Sciatic nerve (tissue), 2 donors: ENCODE data around the gene PCSK1. TPM values are rescaled to one million over a fixed set of nuclear protein-coding genes. Genes with fewer than 3 reads are reported as not detected.

ENCODE experiments used
- ATAC-seq: fragments of 200-7000 bp; cut with Tn5 transposase; one replicate; pipeline ENCODE4 v1.9.1; 2020; ENCODE audit warnings: mild to moderate bottlenecking, moderate library complexity
- DNase-seq: peaks from one replicate; pipeline ENCODE4 v3.0.0-alpha.2; 2020; ENCODE audit warnings: low spot score
- intact Hi-C: fragments of 100-400 bp; cut with DNase I; formaldehyde crosslinking; loops from one replicate; pipeline ENCODE4 v1.14.2; 2022
- total RNA-seq: library from RNA; stranded (reverse); fragmentation: NEBNext Ultra II Directional; extraction: Animal tissue kit (Norgen Biotek cat#: 25700); gene quantifications from one replicate; pipeline ENCODE4 v1.2.1, GENCODE V29; 2021
- donor health status: DM: no; HTN: no; CAD: no.
- donor health status: DM: no; HTN: no; CAD: no.

PCSK1 gene
- 0.09 TPM for total RNA-seq

- ATAC-seq, result no peak
- intact Hi-C loops, result no loop called here
Observed at GRCh38 chr5:96433066-96433447, at the start of gene PCSK1. Gene PCSK1 (minus strand): TSS chr5:96433248. CDS start chr5:96433042, 206 bp downstream.

GRCh38 chr5:96481867-96482266 lies 48.8 kb upstream of the PCSK1 start:
- DNase-seq (no peak), ATAC-seq (no peak)
- intact Hi-C loops, result no loop called here

More at GRCh38 chr5:96433066-96433447, at the start of gene PCSK1:
- DNase-seq, result no peak

DNA sequence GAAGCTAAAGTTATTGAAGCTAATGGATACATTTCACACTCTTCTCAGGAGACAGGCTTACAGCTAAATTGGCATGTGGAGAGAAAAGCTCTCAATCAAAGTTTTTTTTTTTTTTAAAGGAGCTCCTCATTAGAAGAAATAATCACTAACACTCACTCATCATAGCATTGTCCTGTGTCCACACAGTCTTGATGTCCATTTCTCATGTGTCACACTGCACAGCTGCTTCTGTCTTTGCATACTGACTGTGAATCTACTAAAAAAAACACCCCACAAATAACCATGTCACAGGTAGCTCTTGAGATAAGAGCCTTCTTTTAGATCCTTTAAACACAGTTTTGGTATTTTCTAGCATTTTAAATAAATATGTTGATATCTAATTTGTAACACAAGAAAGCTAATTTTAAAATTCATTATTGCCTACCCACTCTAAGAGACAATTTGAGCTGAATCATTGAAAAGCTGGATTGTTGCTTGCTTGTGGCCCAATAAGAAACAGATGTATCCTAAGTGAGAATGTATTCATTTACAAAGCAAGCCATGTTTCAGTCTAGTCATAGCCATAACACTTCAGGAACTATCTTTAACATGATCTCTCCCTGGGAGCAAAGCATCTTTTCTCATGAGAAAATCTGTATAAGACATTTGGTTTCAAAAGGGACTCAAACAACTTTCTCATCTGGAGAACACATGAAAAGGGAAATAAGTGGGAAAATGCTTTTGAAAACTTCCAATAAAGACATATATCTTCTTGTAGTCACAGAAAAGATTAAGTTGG lies 48.1 kb upstream of the PCSK1 start:
- ATAC-seq (no peak), DNase-seq (no peak)
- intact Hi-C loops, result no loop called here

DNA sequence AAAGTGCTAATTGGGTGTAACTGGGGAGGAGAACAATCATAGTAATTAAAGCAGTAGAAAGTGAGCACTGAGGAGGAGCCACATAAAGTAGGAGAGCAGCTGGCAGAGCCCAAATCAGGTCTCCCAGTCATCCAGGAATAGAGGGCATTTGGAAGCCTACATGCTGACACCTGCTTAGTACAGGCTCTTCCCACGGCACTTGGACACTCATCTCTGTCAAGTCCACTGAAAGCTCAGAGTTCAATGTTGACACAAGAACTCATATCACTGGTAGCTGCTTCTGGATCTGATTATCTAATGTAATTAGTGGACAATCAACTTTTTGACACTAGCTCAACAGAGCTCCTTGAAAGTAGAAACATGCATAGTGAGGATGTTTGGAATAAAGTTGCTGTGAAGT lies 45.9 kb upstream of the PCSK1 start:
- no peak for ATAC-seq
- intact Hi-C loops, result no loop called here

GRCh38 chr5:96476654-96477053 lies 43.6 kb upstream of the PCSK1 start:
- ATAC-seq (no peak), DNase-seq (no peak)
- intact Hi-C loops, result no loop called here

More for the DNA sequence above, 45.9 kb upstream of the PCSK1 start:
- no peak for DNase-seq

DNA sequence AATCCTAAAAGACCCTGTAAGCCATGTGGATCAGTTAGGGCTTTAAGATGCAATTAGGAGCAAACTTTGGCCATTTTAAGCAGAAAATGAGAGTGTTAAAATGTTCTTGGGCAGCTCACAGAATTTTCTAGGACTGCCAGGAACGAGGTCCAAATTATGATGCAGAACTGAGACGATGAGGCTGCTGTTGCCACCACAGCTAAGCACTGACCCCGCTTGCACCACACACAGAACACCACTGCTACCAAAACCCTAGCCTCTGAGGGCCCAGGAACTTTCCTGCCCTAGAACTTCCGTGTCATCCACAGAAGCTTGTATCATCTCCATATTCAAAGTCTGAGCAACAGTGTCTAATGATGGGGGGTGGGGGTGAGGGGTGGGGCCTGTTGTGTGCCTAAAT lies 41.0 kb upstream of the PCSK1 start:
- DNase-seq, result no peak
- intact Hi-C loops, result no loop called here
- no peak for ATAC-seq

DNA sequence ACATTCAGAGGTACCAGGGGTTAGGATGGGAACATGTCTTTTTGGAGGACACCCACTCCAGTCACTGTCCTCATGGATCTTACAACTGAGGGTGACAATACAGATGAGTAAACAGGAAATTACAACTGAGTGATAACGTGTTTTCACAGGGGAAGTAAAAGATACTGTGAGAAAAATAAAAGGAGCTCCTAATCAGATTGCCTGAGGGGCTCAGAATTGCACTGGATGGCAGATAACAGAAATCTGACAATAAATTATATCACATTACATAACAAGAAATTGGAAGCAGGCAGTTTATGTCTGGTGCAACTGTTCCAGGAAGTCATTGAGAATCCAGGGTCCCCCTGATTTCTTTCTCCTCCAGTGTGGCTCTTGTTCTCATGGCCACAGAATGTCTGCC lies 40.1 kb upstream of the PCSK1 start:
- DNase-seq (no peak), ATAC-seq (no peak)
- intact Hi-C loops, result no loop called here

GRCh38 chr5:96470785-96471184 lies 37.7 kb upstream of the PCSK1 start:
- ATAC-seq (no peak), DNase-seq (no peak)
- intact Hi-C loops, result no loop called here

GRCh38 chr5:96468956-96469355 lies 35.9 kb upstream of the PCSK1 start:
- no peak for ATAC-seq
- intact Hi-C loops, result no loop called here
- DNase-seq, result no peak

DNA sequence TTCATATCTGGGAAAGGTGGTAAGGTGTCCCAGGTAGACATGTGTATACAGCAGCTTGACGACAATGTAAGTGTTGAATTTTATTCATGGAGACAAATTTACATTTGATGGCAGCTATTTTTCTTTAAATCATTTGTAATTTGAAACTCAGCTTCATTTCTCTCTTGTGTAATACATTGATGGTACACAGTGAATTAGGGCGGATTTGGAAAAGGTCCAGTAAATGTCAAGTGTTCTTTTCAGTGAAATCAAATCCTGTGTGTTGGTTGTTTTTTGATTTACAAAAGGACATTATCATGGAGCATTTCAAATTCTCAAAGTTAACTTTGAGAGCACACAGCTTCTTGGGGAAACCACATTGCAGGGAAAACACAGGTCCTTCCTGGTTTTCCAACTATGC lies 30.0 kb upstream of the PCSK1 start:
- ATAC-seq, result no peak
- DNase-seq, result no peak
- intact Hi-C loops, result no loop called here

GRCh38 chr5:96459313-96460121 lies 26.5 kb upstream of the PCSK1 start:
- DNase-seq (no peak), ATAC-seq (no peak)
- intact Hi-C loops, result no loop called here

- no peak for DNase-seq
Observed at GRCh38 chr5:96458176-96458575, 25.1 kb upstream of the PCSK1 start.

GRCh38 chr5:96455789-96456188 lies 22.7 kb upstream of the PCSK1 start:
- intact Hi-C loops, result no loop called here
- DNase-seq (no peak), ATAC-seq (no peak)

More at GRCh38 chr5:96458176-96458575, 25.1 kb upstream of the PCSK1 start:
- intact Hi-C loops, result no loop called here
- no peak for ATAC-seq

DNA sequence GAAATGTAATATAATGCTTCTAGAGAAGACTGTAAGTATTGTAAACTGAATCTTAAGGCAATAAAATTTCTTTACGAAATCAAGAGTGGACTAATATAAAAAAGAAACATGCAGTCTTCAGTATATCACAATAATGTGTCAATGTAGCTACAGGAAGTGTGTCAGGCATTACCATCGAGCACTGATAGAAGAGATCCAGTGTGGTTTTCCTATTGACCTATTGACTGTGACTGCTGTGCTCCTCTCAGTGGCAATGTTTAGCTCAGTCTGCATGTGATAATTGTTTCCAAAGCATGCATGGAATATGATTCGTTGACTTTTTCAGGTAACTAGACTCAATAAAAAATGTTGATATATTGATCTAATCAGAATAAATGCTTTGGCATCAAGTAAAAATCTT lies 20.3 kb upstream of the PCSK1 start:
- ATAC-seq (no peak), DNase-seq (no peak)
- intact Hi-C loops, result no loop called here

DNA sequence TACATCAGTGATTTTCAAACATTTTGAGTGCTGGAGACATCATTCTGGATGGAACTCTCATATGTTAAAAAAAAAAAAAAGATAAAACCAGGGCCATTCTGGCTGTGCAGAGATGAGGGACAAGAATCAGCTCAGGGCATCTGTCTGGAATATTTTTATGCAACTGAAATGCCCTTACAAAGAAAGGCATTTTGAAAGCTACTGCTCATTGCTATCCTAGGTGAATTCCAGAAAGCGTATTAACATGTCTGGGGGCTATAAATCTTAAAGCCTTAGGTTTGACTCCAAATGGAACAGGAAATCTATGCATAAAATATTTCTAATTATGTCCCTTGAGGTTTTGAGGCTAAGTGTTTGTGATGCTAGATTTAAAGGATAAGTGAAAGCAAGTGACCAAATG lies 14.9 kb upstream of the PCSK1 start:
- intact Hi-C loops, result no loop called here
- ATAC-seq (no peak), DNase-seq (no peak)

DNA sequence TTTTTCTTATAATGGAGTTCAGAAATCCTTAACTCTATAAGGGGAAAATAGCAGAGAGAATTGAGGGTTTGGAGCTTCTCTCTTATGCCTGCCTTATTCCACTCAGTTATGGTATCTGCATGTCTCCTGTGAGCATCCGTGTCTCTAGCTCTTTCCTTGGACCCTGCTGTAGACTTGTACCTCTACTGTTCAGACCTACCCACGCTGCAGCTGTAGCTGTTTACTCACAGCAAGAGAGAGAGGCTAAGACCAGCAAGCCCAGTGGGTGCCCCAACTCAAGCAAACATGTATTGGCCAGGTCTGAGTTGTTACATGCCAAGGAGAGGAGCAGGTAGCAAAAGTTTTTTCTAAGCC lies 7.1 kb upstream of the PCSK1 start:
- ATAC-seq, result no peak
- intact Hi-C loops, result no loop called here
- DNase-seq, result no peak

DNA sequence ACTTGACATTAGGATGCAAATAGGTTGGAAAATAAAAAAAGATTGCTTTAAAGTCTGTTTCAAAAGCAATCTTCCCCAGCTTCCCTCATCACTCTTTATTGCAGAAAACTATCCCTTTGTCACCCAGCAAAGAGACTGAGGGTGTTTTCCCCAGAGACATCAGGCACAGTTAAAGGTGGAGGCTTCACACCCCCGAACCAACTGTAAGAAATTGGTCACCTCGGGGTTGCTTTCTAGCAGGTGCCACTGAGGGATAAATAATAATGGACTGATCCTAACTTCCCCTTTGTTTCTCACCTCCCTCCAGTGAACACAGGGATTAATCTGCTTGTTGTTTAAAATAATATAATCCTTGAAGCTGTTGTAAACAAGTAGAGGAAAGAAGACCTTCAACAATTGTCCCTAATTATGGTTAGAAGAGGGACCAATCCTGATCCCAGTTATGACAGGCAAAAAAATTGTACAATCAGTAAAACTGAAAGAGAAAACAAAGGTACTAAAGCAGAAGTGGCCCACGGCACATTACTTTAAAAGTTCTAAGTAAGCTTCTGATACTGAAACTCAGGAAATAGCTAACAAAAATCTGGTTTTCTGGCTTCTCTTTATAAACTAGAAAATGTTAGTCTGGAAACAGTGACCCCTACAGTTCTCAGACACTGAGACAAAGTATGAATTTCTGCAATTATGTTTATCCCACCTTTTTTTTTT lies 6.6 kb upstream of the PCSK1 start:
- ATAC-seq (no peak), DNase-seq (no peak)
- intact Hi-C loops, result no loop called here

DNA sequence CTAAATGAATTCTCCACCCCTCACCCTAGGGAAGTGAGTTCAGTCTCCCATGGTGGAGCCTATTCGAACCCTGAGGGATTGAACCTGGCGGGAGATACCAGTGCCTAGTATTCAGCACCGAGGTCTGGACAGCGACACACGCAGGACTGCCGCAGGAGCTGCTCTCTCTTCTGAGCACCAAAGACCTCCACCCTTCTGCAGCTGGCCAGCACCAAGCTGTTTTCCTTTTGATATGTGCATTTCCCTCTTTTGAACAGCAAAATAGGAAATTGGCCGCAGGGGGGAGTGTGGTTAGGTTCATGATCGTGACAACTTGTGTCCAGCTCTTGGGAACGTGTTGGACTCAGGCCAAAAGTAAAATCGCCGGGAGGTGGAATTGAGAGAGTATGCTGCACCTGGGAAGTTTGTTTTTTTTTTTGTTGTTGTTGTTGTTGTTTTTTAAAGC lies 1.2 kb upstream of the PCSK1 start:
- DNase-seq, result peak; percentile 76
- peak; percentile 81 for ATAC-seq
- intact Hi-C loops, result no loop called here

- intact Hi-C loops, result no loop called here
- ATAC-seq (no peak), DNase-seq (no peak)
Observed at GRCh38 chr5:96432216-96433065, 607 bp downstream of the PCSK1 start.
